ENCODE results near the gene PPFIBP1.
"Not testable (repeated sequence)": the region's sequence is repeated elsewhere in the genome, so short reads cannot be mapped to it uniquely, and the experiment has no call there.

PPFIBP1 gene

DNA sequence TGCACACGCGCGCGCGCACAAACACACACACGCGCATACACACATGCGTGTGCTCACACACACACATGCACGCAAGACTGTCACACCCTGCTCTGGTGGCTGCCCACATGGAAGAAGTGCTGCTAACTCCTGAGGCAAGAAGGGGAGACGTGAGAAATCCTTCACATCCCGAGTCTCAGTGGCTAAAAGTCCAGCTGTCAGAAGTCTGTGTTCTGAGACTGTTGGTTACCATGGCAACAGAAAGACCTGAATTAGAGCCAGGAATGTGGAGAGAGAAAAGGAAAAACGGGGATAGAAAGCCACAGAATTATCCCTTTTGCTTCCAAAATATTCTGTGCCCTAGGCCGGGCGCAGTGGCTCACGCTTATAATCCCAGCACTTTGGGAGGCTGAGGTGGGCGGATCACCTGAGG lies 71.2 kb downstream of the PPFIBP1 start:
- no peak for DNase-seq

DNA sequence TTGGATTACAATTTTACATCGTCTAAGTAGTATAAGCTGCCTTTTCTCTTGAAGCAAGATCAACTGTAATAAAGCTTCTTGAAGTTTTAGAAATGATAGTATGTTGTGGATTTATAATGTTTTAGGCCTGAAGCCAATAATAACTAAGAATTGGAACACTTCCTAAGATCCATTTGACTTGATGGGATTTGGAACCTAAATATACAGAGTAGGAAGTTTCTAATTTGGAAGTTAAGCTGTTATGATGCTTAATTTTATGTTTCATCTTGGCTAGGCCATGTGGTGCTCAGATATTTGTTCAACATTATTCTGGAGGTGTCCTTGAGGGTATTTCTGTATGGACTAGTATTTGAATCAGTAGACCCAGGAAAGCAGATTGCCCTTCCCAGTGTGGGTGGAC lies 74.9 kb downstream of the PPFIBP1 start:
- DNase-seq, result not testable (repeated sequence)

DNA sequence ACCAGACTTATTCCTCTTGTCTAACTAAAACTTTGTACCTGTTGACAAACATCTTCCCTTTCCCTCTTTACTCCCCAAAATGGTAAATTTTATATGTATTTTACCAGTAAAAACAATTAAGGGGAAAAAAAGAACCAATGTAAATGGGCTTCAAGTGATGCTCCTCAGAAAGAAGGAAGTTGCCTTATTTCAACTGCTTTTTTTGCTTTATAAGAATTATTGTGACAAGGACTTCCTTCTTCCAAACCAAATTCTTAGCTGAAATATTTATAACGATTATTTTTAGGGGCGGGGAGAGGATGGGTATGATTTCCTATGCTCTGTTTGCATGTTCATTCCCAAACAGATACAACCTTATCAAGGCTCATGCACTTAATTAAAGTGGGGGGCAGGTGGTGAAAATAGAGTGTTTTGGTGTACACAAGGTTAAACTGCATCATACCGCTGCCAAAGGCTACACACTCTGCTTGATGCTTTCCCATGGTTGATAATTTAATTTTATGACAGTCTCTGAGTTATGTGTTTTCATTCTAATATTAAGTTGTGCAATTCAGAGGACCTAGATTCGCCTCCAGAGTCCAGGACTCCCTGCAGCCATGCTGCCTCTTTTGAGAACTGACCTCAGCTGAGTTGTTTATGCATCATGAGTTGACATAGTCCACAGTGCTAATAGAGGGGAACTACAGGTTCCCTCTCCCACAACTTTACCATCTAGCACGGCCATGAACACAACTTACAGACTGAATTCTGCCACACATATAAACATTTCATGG lies 77.2 kb downstream of the PPFIBP1 start:
- DNase-seq, result not testable (repeated sequence)

DNA sequence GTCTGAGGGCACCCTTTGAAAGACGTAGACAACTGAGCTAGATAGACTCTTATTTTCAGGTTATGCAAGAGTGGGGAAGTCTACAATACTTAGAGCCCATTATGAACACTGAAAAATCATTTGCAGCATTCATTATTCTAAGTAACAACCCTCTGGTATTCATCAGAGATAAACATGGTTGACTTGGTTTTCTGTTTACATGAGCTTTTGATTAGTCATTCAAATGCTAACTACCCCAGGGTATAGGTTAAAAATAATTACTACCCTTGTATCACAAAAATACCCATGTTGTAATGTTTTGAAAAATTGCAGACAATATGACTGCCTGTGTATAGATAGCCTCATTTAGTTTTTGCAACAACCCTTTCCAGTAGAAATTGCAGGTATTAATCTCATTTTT lies 78.5 kb downstream of the PPFIBP1 start:
- no peak for DNase-seq

DNA sequence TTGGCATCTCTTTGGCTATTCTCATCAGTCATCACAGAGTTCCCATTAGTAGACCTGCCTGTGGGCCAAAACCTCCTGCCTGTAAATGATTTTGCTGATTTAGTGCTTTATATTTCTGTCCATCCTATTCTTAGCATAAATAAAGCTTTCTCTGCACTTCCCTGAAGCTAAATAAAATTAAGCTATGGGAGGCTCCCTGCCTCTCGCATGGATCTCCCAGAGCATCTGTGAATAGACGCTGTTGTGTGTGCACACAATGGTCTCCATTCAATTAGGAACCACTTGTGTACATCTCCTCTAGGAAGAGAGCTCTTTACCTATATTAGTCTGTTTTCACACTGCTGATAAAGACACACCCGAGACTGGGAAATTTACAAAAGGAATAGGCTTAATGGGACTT lies 80.4 kb downstream of the PPFIBP1 start:
- no peak for DNase-seq

DNA sequence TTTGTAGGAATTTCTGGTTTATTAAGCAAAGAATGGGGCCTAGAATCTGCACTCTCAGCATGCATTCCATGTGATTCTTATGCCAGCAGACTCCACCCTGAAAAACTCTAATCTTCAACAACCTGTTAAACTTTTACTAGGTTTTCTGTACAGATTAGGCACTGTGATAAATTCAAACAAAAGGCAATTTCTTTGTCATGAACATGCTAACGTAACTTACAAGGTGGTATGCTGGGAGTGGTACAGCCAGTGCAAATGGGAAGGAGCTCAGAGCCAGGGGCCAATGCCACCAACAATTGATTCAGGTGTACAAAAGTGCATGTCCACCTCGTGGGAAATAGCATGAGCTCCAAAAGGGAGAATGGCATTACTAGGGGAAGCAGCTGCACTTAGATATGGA lies 83.0 kb downstream of the PPFIBP1 start:
- no peak for DNase-seq

DNA sequence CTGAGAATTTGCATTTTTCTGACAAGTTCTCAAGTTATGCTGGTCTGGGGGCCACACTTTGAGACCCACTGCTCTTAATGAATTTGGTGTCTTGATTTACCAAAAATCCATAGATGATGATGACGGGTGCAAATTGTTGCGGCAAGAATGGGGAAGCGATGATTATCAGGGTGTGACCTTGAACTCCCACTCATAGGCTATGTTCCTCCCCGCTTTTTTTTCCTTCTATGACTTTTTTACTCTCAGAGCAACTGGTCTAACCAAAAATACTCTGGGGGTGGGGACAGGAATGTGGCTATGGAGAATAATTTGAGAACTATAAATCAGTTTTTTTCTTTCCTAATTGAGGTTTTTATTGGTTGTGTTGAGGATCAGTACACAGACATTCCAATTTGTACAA lies 83.6 kb downstream of the PPFIBP1 start:
- no peak for DNase-seq

DNA sequence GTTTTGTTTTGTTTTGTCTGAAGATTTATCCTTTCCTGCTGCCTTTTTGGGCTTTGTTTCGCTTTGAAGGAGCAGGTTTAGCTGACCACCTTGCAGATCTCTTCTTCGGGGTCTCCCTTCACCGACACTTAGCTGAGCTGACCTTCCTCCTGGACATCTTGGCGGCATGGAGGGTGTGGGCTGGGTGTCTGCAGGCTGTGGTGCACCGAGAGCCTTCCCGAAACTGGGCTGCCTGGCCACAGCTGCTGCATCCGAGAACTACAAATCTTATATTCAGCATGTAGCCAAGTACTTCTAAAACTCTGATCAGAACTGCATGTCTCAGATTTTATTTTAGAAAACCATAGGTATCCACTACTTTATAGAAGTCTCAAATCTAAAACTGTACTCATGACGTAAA lies 84.9 kb downstream of the PPFIBP1 start:
- DNase-seq, result no peak

DNA sequence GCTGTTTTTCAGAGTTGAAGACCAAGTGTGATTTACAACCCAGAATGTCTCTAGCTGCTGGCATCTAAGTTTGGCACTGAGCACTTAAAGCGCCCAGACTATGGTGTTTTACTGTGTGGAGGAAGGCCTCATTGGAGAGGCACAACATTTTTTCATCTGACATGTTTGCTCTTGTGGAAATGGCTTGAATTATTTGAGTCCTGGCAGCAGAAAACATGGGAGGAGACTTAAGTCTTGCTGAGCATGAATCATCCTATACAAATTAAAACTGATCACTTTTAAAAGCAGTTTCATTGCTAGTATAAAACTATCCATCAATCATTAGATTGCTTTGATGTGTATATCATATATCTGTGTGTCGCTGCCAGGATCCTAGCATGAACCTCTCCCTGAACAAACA lies 86.4 kb downstream of the PPFIBP1 start:
- DNase-seq, result no peak

DNA sequence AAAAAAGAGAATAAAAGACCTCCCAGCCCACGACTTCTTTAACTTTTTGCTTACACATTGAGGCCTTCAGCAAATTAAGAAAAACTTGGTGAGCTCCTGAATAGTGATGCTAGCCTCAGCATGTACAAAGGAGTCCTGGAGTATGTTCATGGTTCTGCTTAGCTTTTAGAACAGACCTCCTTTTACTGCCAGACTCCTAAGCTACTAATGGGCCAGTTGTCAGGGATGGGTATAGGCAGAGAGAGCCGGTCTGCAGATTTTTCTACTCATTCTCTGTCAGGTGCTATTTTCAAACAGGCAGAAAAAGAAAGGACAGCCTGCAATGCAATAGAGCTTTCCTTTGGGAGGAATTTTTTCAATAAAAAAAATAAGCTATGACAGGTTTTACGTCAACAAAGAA lies 90.4 kb downstream of the PPFIBP1 start:
- DNase-seq, result no peak

DNA sequence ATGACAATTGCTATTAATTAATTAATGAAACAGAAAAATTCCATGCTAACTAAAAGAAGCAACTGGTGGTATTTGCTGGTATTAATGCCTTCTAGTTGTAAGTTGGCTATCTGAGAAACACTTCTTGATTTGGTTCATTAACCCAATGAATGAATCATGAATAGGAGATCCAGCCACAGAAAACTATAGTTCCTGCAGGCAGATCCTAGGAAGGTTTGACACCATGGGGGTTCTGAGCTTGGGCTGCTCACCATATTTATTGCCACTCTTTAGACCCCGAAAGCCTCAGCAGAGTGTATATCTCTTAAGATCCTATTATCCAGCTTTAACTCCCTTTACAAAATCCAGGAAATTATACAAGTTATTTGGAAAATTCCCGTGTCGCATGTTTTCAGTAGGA lies 90.9 kb downstream of the PPFIBP1 start:
- no peak for DNase-seq

DNA sequence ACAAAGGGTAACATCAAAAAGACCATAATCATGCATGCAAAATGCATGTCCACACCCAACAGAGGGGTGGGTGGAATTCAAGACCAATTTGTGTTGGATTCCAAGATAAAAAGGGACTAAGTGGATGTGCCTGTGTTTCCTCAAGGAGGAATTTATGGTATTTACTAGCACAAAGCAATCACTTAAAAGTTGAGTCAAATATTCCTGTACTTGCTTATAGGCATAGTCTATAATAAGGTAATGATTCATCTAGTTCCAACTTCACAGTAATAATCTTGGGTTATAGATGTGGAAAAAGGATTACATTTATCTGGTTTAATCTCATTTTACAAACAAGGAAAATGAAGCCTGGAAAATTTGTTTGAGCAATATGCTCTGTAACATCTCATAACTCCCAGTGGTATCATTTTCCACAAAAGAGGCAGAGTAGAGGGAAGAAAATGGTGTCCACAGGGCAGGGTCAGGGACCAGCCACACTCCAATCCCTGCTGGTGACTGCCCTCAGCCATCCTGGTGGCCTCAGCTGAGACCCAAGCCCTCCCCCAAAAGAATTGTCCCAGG lies 91.4 kb downstream of the PPFIBP1 start:
- no peak for DNase-seq

DNA sequence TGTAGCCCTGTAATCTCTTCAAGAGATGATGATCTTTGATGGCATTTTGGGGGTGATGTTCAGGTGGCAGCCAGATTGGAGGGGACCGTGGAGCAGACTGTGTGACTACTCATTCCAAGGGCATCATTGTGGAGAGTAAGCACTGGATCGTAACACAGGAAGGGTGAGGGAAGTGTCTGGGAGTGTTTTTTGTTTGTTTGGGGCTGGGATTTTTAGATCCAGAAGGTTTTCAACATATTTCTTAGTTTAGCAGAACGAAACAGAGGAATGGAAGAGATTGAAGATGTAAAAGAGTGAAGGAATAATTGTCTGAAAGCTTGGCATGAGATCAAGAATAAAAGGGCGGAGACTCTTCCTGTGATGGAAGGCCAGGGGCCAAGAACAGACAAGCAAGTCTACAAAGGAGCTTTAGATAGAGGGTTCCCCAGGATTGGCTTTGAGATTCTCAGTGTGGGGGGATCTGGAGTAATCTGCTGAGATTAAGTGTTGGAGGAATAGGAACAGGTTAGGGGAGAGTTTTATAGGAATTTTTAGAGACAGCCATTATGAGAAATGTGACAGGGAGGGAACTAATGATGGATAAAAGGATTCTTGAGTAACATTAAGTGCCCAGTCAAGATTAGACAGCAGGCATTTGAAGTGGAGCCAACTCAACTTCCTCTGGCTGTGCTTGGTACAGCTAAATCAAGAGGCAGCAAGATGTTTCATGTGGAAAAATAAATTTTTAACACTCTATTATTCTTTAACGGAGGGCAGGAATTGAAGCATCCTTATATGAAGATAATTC lies 92.5 kb downstream of the PPFIBP1 start:
- DNase-seq, result no peak

DNA sequence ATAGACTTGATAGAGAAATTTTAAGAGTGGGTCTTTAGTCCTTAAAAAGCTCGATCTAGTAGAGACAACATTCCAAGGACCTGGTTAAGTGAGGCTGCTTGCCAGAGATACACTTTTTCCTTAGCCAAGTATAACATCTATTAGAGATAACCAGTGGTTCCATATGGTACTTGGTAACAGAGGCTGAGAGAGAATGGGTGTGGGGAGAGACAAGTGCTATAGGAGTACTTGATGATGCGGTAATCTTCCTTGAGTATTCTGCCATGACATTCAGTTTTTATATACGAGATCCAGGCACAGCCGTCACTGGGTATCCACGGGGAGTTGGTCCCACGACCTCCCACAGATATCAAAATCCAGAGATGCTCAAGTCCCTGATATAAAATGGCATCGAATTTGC lies 94.8 kb downstream of the PPFIBP1 start:
- no peak for DNase-seq

DNA sequence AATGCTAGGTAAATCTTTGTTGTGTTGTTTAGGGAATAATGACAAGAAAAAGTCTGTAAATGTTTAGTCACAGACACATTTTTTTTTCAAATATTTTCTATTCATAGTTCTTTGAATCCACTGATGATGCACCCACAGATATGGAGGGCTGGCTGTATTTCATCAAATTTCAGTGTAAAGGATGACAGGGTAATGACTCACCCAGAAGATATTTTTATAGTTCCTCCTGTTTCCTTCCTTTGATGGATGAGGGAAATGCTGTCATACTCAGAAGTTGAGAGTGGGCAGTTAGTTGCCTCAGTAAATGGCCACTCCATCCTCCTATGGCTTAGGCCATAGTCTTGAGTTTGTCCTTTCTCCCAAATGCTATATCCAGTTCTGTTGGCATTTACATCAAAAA lies 95.3 kb downstream of the PPFIBP1 start:
- DNase-seq, result no peak

DNA sequence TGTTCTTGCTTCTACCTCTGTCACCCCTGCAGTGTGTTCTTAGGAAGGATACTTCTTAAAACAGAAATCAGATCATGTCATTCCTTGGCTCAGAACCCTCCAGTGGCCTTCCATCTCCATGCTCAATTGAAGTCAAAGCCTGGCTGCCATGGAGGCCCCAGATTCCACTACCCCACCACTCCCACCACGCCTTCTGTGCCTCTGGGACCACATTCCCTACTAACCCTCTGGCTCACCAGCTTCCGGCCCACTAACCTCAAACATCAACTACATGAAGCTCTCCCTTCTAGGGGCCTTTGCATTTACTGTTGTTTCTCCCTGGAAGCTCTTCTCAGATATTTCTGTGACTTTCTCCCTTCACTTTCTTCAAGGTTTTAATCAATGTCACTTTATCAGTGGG lies 96.1 kb downstream of the PPFIBP1 start:
- no peak for DNase-seq

DNA sequence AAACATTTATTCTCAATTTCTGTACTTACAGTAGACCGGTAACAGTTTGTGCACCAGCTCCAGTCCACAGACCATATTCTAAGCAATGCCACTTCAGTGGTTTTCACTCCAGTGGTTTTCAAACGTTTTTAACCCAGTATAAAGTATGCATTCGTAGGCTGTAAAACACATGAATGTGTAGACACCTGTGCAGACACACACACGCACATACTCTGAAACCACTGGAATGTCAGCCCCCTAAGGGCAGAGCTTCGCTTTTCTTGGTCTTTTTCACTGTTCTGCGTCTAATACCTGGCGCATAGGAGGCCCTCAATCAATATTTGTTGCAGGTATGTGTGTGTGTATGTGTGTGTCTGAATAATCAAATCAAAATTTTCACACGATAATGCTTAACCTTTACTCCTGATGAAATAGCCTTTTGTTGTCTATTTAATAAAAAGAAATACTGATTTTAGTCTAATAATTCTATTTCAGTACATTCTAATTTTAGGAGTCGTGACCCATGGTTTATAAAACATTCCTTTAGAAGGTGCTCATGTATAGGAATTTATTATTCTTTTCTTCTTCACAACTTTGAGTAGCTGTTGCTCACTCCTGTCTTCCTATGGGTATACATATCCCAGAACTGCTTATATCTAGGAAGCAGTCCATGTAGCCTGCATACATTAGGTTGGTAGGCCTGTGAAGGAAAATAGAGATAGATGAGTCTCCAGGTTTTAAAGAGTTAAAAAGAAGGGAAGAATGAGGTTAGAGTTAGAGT lies 98.6 kb downstream of the PPFIBP1 start:
- no peak for DNase-seq

DNA sequence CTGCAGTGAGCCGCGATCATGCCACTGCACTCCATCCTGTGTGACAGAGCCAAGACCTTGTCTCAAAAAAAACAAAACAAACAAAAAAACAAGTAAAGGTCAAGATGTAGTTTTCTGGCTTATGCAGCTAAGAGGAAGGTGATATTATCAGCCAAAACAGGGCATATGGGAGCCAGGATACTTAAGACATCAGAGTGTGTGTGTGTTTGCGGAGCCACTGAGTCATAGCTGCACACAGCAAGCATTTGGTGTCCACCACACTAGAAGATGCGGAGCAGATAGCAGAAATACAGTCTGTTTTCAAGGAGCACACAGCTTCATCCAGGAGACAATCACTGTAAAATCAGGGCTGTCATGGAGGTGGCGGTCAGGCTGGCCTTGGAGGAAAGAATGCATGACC lies 99.6 kb downstream of the PPFIBP1 start:
- no peak for DNase-seq

DNA sequence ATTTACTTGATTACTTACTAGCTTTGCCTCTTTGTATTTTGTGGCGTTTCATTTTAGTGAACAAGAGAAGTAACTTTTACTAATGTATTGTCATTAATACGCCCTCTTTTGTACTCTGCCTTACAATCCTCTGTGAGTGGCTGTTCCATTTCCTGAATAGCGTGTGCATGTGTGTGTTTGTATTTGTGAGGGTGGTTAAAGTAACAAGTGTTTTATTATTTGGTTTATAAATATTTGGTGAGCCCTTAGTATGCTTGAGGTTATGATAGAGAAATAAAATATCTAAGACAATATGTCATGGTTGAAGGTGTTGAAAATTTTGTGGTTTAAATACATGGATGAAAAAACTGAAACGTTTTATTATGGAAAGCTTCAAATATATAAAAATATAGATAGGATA lies 100.6 kb downstream of the PPFIBP1 start:
- no peak for DNase-seq

DNA sequence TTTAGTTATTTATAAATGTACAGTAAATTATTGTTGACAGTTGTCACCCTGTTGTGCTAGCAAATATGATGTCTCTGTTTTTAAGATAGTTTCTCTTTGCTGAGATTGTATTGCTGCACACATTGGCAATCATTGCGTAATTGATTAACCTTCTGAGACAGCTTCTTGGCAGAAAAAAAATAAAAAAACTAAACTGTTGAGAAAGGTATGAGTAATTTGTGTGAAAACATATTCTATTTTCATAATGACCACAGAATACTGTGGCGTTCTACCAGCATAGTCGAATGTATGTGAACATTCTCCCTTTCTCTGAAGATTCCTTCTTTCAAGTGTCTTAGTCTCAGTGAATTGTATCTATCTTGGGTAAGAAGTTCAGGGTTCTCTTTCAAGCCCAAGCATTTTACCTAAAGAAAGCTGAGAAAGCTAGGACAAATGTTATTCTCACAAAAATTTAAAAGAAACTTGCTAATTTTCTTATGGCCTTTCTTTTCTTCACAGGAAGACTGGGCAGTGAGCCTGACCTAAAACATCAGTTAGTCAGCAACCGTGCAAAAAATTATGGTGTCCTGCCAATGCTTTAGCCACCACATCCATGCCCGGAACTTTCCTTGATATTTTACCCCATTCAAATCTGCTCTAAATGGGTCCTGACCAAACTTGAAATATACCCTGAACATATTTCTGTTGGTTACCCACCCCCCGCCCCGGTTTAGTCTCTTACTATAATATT lies 103.3 kb downstream of the PPFIBP1 start:
- no peak for DNase-seq

DNA sequence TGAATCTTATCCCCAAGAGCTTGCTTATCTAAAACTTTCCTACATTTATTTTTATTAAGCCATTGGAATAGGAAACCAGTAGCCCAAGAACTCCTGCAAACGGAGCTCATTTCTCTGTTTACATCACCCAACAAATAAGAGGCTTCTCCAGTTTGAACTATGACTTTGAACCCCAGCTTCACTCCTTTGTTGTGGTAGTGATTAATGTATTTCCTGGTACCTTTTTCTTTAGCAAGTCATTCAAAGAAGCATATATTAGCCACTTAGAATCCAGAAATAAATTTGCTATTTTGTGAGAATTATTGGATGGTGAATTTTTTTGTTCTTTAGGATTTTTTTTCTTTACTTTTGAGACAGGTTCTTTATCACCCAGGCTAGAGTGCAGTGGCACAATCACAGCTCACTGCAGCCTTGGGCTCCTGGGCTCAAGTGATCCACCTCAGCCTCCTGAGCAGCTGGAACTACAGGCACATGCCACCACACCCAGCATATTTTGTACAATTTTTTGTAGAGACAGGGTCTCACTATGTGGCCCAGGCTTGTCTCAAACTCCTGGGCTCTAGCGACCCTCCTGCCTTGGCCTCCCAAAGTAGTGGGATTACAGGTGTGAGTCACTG lies 104.0 kb downstream of the PPFIBP1 start:
- not testable (repeated sequence) for DNase-seq

DNA sequence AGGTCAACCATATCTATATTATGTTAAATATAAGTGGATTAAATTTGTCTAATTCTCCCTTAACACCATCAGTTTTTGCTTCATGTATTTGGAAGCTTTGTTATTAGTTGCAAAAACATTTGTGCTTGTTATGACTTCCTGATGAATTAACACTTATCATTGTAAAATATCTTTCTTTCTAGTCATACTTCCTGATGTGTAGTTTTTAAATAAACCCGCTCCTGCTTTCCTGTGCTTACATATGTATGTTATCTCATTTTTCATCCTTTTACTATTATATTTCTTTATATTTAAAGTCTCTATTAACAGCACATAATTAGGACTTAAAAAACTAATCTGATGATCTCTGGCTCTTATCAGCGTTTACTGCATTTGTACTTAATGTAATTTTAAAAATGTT lies 106.2 kb downstream of the PPFIBP1 start:
- not testable (repeated sequence) for DNase-seq

Data from stimulated activated CD4-positive, alpha-beta T cell treated with anti-CD3 and anti-CD28 coated beads, Interleukin-1b, Interleukin-23, amount 100 ng/mL, for 48 hours (primary cell).